ENCODE data around the gene LIME1. TPM values are rescaled to one million over a fixed set of nuclear protein-coding genes. Genes with fewer than 3 reads are reported as not detected.
A peak's percentile ranks its signal among the peaks of the same experiment; 100 is the strongest.

Gene LIME1
- total RNA-seq, 1 donor from 2014 or later, result 15.7 TPM

DNA sequence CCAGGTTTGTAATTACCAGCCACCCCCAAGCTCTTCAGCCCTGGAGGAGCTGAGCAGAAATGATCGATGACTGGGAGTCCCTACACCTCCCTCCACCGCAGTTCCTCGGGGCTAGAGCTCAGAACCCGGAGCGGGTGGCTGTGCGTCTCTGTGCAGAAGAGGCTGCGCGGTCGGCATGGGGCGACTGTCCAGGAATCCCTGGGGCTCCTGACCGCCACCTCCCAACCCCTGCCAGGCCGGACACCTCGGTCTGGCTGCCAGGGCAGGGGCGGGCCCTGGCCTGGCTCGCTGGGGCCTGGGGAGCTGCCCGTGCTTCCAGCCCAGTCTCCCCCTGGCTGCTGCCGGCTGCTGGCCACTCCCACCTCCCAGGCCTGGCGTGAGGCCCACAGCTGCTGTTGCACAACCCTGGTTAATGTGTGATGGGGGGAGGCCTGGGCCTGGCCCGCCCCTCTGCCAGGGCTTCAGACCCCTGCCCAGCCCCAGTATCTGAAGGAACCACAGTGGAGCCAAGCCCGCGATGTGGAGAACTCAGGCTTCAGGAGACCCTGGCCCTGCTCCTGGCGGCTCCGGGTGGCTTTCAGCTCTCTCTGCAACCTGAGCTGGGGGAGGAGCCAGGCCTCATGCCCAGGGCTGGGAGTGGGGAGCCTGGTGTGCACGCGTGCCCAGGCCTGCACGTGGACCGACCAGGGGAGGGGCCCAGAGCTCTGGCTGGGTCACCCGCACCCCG is 4.3 kb downstream of the LIME1 start:
- Mint-ChIP-seq H3K4me1 (ENCODE audit: low read depth) (peaks cover 12% of the 10 kb centered on the region), H3K36me3 (ENCODE audit: low read depth) (peaks cover 16% of the 10 kb centered on the region), H3K27me3 (ENCODE audit: low read depth) (no peaks in the 10 kb centered on the region), H3K9me3 (no peaks in the 10 kb centered on the region), H3K4me3 (ENCODE audit: low read depth) (peak overlapping the region; percentile 52), H3K27ac (no peak overlapping the region)
- intact Hi-C loops (cut with micrococcal nuclease), result loop anchor here (5.0 kb wide), 1 partner anchor 33 kb away; the partner anchor contains the start of genes ARFRP1 and ZGPAT
- no peak for DNase-seq (ENCODE audit: low spot score)

DNA sequence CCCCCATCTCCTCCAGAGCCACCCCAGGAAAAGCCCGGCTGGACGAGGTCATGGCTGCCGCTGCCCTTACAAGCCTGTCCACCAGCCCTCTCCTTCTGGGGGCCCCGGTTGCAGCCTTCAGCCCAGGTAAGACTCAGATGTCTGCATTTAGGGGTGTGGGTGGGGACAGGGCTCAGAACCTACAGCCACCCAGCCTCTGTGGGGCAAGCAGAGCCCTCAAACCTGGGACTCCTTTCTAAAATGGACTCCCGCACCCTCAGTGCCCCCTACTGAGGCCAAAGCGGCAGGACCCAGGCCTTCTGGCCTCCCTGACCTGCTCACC is 4.9 kb downstream of the LIME1 start:
- Mint-ChIP-seq H3K27ac (no peak overlapping the region), H3K4me1 (ENCODE audit: low read depth) (peaks cover 6% of the 10 kb centered on the region), H3K36me3 (ENCODE audit: low read depth) (peaks cover 11% of the 10 kb centered on the region), H3K4me3 (ENCODE audit: low read depth) (peak overlapping the region; percentile 57), H3K27me3 (ENCODE audit: low read depth) (no peaks in the 10 kb centered on the region), H3K9me3 (no peaks in the 10 kb centered on the region)
- intact Hi-C loops (cut with micrococcal nuclease), result loop anchor here (5.0 kb wide), 1 partner anchor 34 kb away; the partner anchor contains the start of genes ARFRP1 and ZGPAT
- DNase-seq (ENCODE audit: low spot score), result no peak

DNA sequence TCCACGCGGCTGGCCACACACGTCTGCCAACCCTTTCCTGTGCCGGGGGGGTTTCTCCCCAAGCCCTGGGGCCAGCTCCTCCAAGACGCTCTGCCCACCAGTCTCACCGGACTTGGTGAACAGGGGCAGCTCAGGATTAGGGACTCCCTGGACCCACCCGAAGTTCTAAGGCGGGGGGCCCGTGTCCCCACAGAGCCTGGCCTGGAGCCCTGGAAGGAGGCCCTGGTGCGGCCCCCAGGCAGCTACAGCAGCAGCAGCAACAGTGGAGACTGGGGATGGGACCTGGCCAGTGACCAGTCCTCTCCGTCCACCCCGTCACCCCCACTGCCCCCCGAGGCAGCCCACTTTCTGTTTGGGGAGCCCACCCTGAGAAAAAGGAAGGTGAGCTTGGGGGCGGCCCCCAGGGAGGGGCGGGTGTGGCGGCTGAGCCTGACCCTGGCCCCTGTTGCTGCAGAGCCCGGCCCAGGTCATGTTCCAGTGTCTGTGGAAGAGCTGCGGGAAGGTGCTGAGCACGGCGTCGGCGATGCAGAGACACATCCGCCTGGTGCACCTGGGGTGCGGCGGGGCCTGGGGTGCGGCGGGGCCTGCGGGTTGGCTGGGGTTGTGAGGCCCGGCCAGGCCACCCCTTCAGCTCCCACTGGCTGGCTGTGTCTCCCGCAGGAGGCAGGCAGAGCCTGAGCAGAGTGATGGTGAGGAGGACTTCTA is 5.4 kb downstream of the LIME1 start:
- Mint-ChIP-seq H3K36me3 (ENCODE audit: low read depth) (peaks cover 7% of the 10 kb centered on the region), H3K27ac (no peak overlapping the region), H3K4me1 (ENCODE audit: low read depth) (peaks cover 2% of the 10 kb centered on the region), H3K27me3 (ENCODE audit: low read depth) (no peaks in the 10 kb centered on the region), H3K9me3 (no peaks in the 10 kb centered on the region), H3K4me3 (ENCODE audit: low read depth) (peak overlapping the region; percentile 57)
- no peak for DNase-seq (ENCODE audit: low spot score)
- intact Hi-C loops (cut with micrococcal nuclease), result loop anchor here (5.0 kb wide), 1 partner anchor 35 kb away; the partner anchor contains the start of genes ARFRP1 and ZGPAT

DNA sequence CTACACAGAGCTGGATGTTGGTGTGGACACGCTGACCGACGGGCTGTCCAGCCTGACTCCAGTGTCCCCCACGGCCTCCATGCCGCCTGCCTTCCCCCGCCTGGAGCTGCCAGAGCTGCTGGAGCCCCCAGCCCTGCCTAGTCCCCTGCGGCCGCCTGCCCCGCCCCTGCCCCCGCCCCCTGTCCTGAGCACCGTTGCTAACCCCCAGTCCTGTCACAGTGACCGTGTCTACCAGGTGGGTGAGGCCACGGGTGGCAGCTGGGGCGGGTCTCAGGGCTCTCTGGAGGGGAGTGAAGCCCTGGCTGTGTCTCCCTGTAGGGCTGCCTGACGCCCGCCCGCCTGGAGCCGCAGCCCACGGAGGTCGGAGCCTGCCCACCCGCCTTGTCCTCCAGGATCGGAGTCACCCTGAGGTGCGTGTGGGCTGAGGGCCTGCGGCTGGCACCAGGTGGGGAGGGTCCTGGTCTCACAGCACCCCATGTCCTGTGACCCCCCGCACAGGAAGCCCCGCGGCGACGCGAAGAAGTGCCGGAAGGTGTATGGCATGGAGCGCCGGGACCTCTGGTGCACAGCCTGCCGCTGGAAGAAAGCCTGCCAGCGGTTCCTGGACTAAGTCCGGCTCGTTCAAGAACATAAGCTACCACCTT is 6.0 kb downstream of the LIME1 start:
- Mint-ChIP-seq H3K4me3 (ENCODE audit: low read depth) (no peak overlapping the region), H3K9me3 (no peaks in the 10 kb centered on the region), H3K27me3 (ENCODE audit: low read depth) (no peaks in the 10 kb centered on the region), H3K4me1 (ENCODE audit: low read depth) (peaks cover 2% of the 10 kb centered on the region), H3K36me3 (ENCODE audit: low read depth) (peaks cover 7% of the 10 kb centered on the region), H3K27ac (no peak overlapping the region)
- intact Hi-C loops (cut with micrococcal nuclease), result loop anchor here (5.0 kb wide), 1 partner anchor 35 kb away; the partner anchor contains the start of genes ARFRP1 and ZGPAT
- DNase-seq (ENCODE audit: low spot score), result no peak

DNA sequence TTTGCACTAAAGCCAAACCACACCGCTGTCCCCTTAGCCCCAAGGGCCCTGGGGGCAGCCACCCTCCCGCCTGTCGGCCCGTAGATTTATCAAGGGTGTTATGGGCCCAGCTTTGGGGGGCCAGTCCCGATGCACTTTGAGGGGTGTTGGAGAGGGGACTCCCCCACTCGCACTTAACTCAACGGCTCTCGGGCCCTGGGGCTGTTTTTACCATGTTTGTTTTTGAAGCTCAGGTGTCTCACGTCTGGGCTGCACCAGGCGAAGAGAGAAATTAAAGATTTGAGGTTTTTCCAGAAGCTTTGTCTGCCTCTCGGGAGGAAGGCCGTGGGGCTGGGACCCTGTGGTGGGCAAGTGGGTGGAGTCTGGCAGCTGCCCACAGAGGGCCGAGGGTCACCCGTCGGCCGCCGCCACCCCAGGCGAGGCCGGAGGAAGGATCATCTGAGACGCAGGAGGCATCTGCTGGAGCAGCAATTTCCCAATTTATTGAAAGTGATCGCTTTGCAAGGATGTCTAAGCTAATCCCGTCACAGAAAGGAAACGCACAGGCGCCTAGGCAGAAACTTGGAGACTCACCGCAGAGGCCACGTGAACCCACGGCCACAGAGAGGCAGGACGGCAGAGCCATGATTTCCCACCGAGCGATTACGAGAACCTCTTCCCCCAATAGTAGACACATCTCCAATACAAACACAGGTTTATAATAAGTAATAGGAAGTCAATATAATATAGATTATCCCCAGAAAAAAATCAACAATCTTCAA is 6.9 kb downstream of the LIME1 start:
- peaks cover 7% of the 10 kb centered on the region for H3K36me3 Mint-ChIP-seq (ENCODE audit: low read depth)
- intact Hi-C loops (cut with micrococcal nuclease), result loop anchor here (5.0 kb wide), 1 partner anchor 36 kb away; the partner anchor contains the start of genes ARFRP1 and ZGPAT
- H3K27ac Mint-ChIP-seq, result no peak overlapping the region

DNA sequence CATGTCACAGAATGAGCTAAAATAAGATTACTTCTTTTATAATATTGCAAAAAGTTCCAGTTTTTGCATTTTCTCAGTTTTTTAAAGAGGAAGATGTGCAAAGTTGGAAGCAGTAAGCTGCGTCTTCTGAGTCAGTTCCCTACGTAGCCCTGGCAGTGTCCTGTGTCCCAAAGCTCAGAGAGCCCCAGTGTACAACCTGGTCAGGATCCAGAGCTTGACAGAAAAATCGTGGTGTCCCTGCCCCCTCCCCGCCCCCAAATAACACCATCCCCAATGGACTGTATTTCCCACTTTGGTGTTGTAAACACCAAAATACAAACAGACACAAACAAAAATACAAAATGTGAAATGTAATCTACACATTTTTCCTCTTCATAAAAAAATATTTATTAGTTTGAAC is 7.7 kb downstream of the LIME1 start:
- H3K9me3 Mint-ChIP-seq, result no peaks in the 10 kb centered on the region
- H3K4me3 Mint-ChIP-seq (ENCODE audit: low read depth), result no peak overlapping the region
- intact Hi-C loops (cut with micrococcal nuclease), result loop anchor here (5.0 kb wide), 1 partner anchor 37 kb away; the partner anchor contains the start of genes ARFRP1 and ZGPAT
- no peak overlapping the region for H3K27ac Mint-ChIP-seq
- peaks cover 7% of the 10 kb centered on the region for H3K36me3 Mint-ChIP-seq (ENCODE audit: low read depth)
- no peaks in the 10 kb centered on the region for H3K27me3 Mint-ChIP-seq (ENCODE audit: low read depth)
- DNase-seq (ENCODE audit: low spot score), result no peak
- no peaks in the 10 kb centered on the region for H3K4me1 Mint-ChIP-seq (ENCODE audit: low read depth)

More for the DNA sequence above, 6.9 kb downstream of the LIME1 start:
- H3K4me1 Mint-ChIP-seq (ENCODE audit: low read depth), result peaks cover 2% of the 10 kb centered on the region
- H3K9me3 Mint-ChIP-seq, result no peaks in the 10 kb centered on the region
- no peak overlapping the region for H3K4me3 Mint-ChIP-seq (ENCODE audit: low read depth)
- no peak for DNase-seq (ENCODE audit: low spot score)
- H3K27me3 Mint-ChIP-seq (ENCODE audit: low read depth), result no peaks in the 10 kb centered on the region

DNA sequence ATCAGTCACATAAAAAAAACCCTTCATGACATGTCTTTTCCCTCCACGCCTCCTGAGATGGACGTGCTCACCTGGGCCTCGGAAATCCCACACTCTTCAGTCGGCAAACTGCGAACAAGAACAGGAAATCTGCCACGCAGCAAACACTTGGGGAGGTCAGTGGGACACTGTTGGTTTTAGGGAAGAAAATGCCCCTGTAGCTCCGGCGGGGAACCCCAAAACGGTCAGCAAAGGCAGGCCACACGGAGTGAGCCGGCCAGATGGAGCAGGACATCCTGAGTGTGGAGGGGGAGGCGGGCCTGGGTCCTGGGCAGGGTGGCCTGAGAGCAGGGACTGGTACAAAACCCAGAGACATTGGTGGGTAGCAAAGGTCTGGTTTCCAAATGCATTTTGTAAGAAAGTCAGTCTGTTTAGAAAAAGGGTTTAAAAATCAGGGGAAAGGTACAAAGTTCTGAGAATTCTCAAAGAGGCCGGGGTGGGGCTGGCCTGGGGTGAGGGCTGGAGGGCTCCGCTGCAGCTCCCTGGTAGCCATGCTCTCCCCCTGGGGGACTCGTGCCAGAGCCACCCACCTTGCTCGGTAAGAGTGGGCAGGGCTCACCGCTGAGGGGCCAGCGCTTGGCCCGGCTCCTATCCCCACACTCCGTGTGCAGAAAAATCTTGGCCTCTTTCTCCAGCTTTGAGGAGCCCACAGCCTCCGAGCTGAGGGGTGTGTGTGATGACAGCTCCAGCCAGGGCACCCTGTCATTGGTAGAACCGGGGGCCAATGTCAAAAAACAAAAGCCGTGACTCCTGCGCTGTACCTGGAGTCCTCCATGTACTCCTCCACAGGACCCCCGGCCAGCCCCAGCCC is 8.3 kb downstream of the LIME1 start:
- intact Hi-C loops (cut with micrococcal nuclease), result loop anchor here (5.0 kb wide), 1 partner anchor 37 kb away; the partner anchor contains the start of genes ARFRP1 and ZGPAT

DNA sequence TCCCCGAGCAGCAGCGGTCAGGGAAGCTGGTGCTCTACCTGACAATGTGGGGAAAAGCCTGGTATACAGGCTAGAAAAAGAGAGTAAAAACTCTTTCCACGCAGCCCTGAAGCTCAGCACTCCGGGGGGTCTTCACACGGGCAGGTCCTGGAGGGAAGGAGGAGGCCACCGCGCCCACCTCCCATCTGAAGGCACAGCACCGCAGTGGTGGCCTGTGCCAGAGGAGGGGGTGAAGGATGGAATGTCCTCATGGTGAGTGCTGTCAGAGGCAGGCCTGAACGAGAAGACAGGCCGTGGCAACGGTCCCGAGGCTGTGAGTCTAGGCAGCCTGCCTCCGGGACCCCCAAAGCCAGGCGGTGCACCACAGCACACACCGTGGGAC is 9.0 kb downstream of the LIME1 start:
- no peaks in the 10 kb centered on the region for H3K27me3 Mint-ChIP-seq (ENCODE audit: low read depth)

More for the DNA sequence above, 8.3 kb downstream of the LIME1 start:
- DNase-seq (ENCODE audit: low spot score), result no peak
- Mint-ChIP-seq H3K27ac (no peak overlapping the region), H3K27me3 (ENCODE audit: low read depth) (no peaks in the 10 kb centered on the region), H3K36me3 (ENCODE audit: low read depth) (peaks cover 7% of the 10 kb centered on the region), H3K9me3 (no peaks in the 10 kb centered on the region), H3K4me3 (ENCODE audit: low read depth) (no peak overlapping the region), H3K4me1 (ENCODE audit: low read depth) (no peaks in the 10 kb centered on the region)

DNA sequence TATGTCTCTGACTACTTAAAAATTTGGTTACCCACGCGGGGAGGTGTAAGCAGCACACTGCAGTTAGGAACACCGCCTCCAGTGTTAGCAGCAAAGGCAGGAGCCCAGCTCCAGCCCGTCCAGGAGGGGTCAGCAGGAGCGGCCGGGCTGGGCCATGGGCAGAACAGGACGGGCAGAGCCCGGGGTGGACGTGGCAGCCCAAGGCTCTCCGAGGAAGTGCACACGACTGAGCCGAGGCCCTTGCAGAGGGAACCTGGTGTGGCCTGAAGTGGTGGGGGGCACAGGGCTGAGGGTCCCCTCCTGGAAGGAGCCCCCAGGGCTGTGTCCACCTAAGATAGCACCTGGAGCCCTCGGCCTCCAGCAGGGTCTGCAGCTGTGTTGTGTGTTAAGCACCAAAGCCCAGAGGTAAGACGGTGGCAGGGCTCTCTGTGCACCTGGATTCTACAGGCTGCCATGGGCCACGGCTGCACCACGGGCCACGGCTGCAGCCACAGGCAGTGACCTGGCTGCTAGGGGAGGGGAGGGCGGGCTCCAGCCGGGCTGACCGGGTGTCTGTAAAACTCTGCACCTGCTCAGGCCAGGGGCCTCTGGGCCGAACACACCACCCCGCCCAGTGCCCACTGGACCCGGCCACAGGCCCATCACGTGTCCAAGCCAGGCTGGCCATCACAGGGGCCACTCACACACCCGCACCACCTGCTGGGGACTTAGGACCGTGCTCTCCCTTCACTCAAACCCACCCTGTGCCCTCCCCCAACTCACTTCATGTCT is 9.7 kb downstream of the LIME1 start:
- Mint-ChIP-seq H3K4me3 (ENCODE audit: low read depth) (no peak overlapping the region), H3K9me3 (no peaks in the 10 kb centered on the region), H3K27me3 (ENCODE audit: low read depth) (no peaks in the 10 kb centered on the region), H3K36me3 (ENCODE audit: low read depth) (peaks cover 7% of the 10 kb centered on the region), H3K27ac (no peak overlapping the region), H3K4me1 (ENCODE audit: low read depth) (peaks cover 5% of the 10 kb centered on the region)
- intact Hi-C loops (cut with micrococcal nuclease), result no loop called here
- no peak for DNase-seq (ENCODE audit: low spot score)

More for the DNA sequence above, 9.0 kb downstream of the LIME1 start:
- H3K27ac Mint-ChIP-seq, result no peak overlapping the region
- intact Hi-C loops (cut with micrococcal nuclease), result no loop called here
- H3K4me3 Mint-ChIP-seq (ENCODE audit: low read depth), result no peak overlapping the region
- DNase-seq (ENCODE audit: low spot score), result no peak
- no peaks in the 10 kb centered on the region for H3K4me1 Mint-ChIP-seq (ENCODE audit: low read depth)
- H3K9me3 Mint-ChIP-seq, result no peaks in the 10 kb centered on the region
- H3K36me3 Mint-ChIP-seq (ENCODE audit: low read depth), result peaks cover 7% of the 10 kb centered on the region

DNA sequence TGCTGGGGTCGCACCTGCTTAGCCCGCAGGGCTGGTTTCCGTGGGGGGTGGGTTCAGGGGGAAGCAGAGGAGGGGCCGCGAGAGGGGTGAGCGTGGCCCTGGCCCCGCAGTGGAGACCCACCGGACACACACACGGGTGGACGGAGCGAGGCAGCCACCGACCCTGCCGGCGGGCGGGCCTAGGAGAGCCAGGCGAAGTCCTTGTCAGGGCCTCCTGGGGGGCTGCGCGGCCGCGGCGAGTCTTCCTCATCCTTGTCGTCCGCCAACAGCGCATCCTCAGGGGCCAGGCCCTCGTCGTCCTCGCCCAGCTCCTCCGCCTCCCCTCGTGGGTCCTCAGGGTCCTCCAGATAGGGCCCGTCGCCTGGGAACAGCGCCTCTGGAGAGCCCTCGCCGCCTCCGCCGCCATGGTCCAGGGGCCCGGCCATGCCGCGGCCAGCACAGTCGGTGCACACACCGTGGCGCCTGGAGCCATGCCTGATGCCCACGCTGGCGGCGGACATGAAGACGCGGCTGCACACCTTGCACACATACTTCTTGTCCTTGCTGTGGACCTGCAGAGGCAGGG is 10.4 kb downstream of the LIME1 start:
- no peaks in the 10 kb centered on the region for H3K27me3 Mint-ChIP-seq (ENCODE audit: low read depth)
- no peak overlapping the region for H3K27ac Mint-ChIP-seq
- H3K9me3 Mint-ChIP-seq, result no peaks in the 10 kb centered on the region
- H3K4me3 Mint-ChIP-seq (ENCODE audit: low read depth), result no peak overlapping the region
- H3K4me1 Mint-ChIP-seq (ENCODE audit: low read depth), result peaks cover 7% of the 10 kb centered on the region
- intact Hi-C loops (cut with micrococcal nuclease), result no loop called here
- H3K36me3 Mint-ChIP-seq (ENCODE audit: low read depth), result peaks cover 7% of the 10 kb centered on the region
- no peak for DNase-seq (ENCODE audit: low spot score)

DNA sequence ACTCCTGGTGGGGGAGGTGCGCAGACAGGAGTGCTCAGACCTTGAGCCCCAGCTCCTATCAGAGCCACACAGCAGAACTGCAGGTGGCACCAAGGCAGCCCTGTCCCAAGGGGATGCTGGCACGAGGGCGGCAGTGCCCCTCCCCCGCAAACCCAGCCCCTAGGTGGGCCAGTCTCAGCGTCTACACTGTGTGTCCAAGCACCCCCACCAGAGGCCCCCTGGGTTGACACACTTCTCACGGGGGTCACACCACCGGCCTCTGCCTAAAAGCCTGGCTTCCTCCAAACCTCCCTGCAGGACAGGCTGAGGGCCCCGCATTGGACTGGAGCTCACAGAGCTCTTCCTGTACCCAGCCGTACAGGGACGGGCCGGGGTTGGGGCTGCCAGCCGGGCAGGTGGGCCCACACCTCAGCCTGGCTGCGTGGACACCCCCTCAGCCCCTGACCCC is 11.2 kb downstream of the LIME1 start:
- Mint-ChIP-seq H3K4me1 (ENCODE audit: low read depth) (peaks cover 9% of the 10 kb centered on the region), H3K27me3 (ENCODE audit: low read depth) (no peaks in the 10 kb centered on the region), H3K9me3 (no peaks in the 10 kb centered on the region), H3K4me3 (ENCODE audit: low read depth) (no peak overlapping the region), H3K27ac (no peak overlapping the region), H3K36me3 (ENCODE audit: low read depth) (peaks cover 7% of the 10 kb centered on the region)
- DNase-seq (ENCODE audit: low spot score), result no peak
- intact Hi-C loops (cut with micrococcal nuclease), result no loop called here

Measured in activated T-helper 2 cell treated with anti-CD3 and anti-CD28 coated beads, Interferon-gamma antibody, Interleukin-2, Interleukin-4, amounts not matched to agents 10 μg/mL and 5 μg/mL and 100 μg/mL, durations not matched to agents 14 hours and 24 hours and 36 hours (primary cell).